HAP-1 (cell line): ENCODE measurements around the gene CEBPA.

ENCODE experiments used
- DNase-seq, 2 experiments: peaks; one replicate each; pipeline ENCODE4 v3.0.0-alpha.2; 2016 to 2020; ENCODE audit warnings: low spot score in 2 of 2
- H3K27me3 ChIP-seq: fragments of 250-450 bp; sonication (Bioruptor Pico); 2 replicates; pipeline ENCODE4 v1.5.1; 2020; ENCODE audit warnings: low read depth, mild to moderate bottlenecking, moderate library complexity
- H3K36me3 ChIP-seq: fragments of 250-450 bp; sonication (Bioruptor Pico); replicated peaks from 2 replicates; pipeline ENCODE4 v1.5.1; 2020; ENCODE audit warnings: mild to moderate bottlenecking
- H3K4me1 ChIP-seq: fragments of 250-450 bp; sonication (Bioruptor Pico); 2 replicates; pipeline ENCODE4 v1.5.1; 2020; ENCODE audit warnings: mild to moderate bottlenecking
- H3K4me3 ChIP-seq: fragments of 250-450 bp; sonication (Bioruptor Pico); 2 replicates; pipeline ENCODE4 v1.5.1; 2020; ENCODE audit warnings: mild to moderate bottlenecking, moderate library complexity
- H3K9me3 ChIP-seq: fragments of 250-450 bp; sonication (Bioruptor Pico); 2 replicates; pipeline ENCODE4 v1.5.1; 2020; ENCODE audit warnings: mild to moderate bottlenecking, moderate library complexity
- in situ Hi-C: fragments of 300-500 bp; cut with MboI; formaldehyde crosslinking; loops from 3 replicates; pipeline ENCODE4 v1.14.3; 2020; ENCODE audit warnings: low sequenced_read_pairs, inconsistent platforms, mixed read lengths

CEBPA gene

DNA sequence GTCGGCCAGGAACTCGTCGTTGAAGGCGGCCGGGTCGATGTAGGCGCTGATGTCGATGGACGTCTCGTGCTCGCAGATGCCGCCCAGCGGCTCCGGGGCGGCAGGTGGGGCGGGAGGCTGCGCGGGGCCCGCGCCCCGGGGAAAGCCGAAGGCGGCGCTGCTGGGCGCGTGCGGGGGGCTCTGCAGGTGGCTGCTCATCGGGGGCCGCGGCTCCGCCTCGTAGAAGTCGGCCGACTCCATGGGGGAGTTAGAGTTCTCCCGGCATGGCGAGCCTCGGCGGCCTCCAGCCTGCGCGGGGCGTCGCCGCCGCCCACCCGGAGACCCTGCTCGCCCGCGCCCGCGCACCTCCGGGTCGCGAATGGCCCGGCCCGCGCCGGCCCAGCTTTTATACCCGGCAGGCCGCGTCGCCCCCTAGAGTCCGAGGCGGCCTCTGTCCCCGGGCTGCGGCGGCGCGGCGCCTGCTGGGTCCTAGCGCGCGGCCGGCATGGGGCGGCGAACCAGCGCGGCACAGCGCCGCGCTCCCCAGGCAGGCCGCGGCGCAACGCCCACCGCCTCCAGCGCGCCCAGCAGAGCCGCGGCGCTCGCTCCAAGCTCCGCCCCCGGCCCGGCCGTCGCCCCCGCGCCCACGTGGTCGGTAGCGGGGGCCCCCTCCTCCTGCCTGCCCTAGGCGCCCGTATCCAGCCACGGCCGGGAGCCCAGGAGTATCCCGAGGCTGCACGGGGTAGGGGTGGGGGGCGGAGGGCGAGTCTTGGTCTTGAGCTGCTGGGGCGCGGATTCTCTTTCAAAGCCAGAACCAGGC lies at the start of gene CEBPA:
CEBPA (minus strand) TSS at position 360 of the 799 bp plus-strand sequence; CDS start at position 240, 120 bp downstream.
- DNase-seq, result peak; percentile 81 to 90

DNA sequence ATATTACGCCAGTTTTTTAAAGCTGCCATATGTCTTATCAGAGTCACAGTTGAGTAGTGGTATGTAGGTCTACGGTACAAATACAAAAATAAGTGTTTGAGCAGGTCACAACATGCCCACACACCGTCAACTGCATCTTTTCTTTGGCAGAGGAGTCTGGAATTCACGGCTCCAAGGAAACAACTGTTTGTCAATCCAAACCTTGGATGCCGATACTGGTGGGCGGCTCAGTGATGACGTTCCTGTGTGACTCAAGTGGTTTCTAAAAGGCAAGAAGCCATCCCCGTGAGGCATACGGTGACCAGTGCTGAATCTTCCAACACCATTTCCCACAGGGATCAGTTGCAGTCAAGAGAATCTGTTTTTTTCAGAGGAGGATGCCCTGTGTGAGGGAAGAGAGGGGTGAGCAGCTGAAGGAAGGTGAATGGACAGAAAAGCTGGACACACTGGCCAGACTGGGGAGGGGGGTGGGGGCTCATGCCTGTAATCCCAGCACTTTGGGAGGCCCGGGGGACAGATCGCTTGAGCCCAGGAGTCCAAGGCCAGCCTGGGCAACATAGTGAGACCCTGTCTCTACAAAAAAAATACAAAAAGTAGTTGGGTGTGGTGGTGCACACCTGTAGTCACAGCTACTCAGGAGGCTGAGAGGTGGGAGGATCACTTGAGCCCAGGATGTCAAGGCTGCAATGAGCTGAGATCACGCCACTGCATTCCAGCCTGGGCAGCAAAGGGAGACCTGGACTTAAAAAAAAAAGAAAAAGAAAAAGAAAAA lies 48.4 kb upstream of the CEBPA start:
- Histone ChIP-seq H3K36me3 (no peaks in the 10 kb centered on the region), H3K9me3 (no peaks in the 10 kb centered on the region; the same call in 1 of the 2 replicates), H3K4me1 (peaks cover 8% of the 10 kb centered on the region), H3K27me3 (0 out of 2 replicates have a peak, but pooled peaks cover 3% of the 10 kb centered on the region), H3K4me3 (no peak overlapping the region)
- no peak for DNase-seq
- in situ Hi-C loops, result no loop called here

More for the DNA sequence above, at the start of gene CEBPA:
- Histone ChIP-seq H3K27me3 (no peaks in the 10 kb centered on the region), H3K36me3 (no peaks in the 10 kb centered on the region), H3K4me1 (peaks cover 8% of the 10 kb centered on the region), H3K9me3 (no peaks in the 10 kb centered on the region), H3K4me3 (peak within 1 kb of the TSS; percentile 62)
- in situ Hi-C loops, result no loop called here

DNA sequence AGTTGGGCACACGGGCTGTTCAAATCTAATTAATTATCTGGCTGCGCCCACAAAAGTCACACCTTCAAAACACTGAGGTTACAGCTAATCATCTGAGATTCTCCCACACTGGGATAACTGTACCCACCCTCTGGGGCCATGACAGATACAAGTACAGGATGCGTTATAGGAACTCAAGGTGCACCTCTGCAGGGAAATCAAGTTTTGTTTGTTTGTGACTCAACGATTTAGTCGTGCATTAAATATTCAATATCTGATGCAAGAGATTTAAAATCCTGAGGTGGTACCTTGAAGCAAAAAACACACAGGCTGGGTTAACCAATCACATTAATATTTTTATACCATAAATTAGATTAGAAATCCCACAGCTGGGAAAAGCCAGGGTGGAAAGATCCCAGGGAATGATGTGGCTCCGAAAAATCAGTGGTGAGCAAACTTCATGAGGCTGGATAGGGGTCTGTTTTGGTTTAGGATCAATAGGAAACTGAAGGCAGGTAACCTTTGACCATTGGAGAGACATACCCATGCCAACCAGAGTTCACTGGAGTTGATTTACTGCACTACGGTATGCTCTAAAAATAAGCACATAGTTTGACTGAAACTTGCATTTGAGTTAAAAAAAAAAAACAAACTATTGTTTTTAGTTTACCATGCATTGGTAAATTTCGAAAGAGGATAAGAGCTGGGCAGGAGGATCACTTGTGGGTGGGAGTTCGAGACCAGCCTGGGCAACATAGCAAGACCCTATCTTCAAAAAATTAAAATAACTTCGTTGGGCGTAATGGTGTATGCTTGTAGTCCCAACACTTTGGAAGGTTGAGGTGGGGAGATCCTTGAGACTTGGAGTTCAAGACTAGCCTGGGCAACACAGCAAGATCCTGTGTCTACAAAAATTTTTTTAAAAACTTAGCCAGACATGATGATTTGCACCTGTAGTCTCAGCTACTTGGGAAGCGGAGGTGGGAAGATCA lies 47.3 kb upstream of the CEBPA start:
- DNase-seq, result no peak
- no peaks in the 10 kb centered on the region for H3K9me3 ChIP-seq
- H3K4me1 ChIP-seq, result peaks cover 8% of the 10 kb centered on the region
- H3K4me3 ChIP-seq, result no peak overlapping the region
- in situ Hi-C loops, result no loop called here
- peaks cover 3% of the 10 kb centered on the region; the same call in 1 of the 2 replicates for H3K27me3 ChIP-seq
- H3K36me3 ChIP-seq, result no peaks in the 10 kb centered on the region

DNA sequence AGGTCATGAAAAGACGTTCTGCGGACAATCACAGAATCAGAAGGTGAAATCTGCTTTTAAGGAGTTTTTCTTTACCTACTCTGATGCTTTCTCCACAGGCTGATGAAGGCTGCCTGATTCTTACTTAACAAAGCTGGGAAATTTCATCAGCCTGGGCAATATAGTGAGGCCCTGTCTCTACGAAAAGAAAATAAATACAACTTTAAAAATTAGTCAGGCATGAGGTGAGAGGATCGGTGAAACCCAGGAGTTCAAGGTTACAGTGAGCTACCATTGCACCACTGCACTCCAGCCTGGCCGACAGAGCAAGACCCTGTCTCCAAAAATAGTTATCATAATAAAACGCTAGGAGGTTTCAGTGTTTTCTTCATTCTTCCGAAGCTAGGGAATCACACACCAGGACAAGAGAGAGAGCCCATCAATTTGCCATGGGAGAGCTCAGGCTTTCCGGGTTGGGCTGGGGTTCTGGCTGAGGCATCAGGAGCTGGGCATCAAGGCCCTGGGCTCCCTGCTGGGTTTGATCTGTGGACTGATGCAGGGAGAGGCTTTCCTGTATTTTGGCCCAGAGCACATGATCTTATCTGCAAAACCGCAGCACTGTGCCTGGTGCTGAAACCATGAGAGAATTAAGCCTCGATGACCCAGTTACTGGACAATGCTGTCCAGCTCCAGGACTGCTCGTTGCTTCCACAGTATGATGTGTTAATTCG lies 46.1 kb upstream of the CEBPA start:
- in situ Hi-C loops, result no loop called here
- H3K36me3 ChIP-seq, result no peaks in the 10 kb centered on the region
- peaks cover 5% of the 10 kb centered on the region; the same call in 1 of the 2 replicates for H3K27me3 ChIP-seq
- H3K4me3 ChIP-seq, result no peak overlapping the region
- H3K9me3 ChIP-seq, result no peaks in the 10 kb centered on the region
- peaks cover 4% of the 10 kb centered on the region for H3K4me1 ChIP-seq
- DNase-seq, result no peak

DNA sequence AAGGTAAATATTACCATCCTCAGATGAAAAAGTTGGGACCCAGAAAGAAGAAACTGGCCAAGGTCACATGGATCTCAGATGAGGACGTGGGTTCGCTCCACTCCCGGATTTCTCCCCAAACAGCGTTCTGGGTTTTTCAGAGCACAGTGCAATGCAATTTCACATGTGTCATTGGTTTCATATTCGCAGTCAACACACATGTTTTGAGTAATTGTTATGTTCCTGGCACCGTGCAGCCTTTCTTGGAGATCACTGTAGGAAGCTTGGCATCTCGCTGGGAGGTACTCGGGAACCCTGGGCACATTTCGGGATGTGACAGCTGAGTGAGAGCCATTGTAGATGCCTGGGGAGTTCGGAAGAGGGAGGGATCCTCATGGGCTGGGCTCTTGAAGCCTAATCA lies 45.0 kb upstream of the CEBPA start:
- Histone ChIP-seq H3K9me3 (0 out of 2 replicates have a peak, but pooled peaks cover 4% of the 10 kb centered on the region), H3K27me3 (peaks cover 5% of the 10 kb centered on the region; the same call in 1 of the 2 replicates), H3K4me3 (no peak overlapping the region), H3K4me1 (no peaks in the 10 kb centered on the region), H3K36me3 (no peaks in the 10 kb centered on the region)
- no peak for DNase-seq
- in situ Hi-C loops, result no loop called here

DNA sequence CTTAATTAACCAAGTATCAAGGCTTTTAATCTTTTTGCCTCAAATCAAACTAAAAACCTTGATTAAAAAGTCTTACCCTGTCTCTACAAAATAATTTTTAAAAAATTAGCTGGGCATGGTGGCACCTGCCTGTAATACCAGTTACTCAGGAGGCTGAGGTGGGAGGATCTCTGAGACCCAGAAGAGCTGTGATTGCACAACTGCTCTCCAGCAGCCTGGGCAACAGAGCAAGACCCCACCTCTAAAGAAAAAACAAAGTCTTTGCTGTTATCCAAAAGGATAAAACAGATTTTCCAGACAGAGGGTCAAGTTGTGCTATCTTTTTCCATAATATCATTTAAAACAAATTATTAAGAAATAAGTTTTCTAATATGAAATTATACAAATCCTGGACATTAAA lies 44.3 kb upstream of the CEBPA start:
- in situ Hi-C loops, result no loop called here
- Histone ChIP-seq H3K36me3 (no peaks in the 10 kb centered on the region), H3K27me3 (peaks cover 5% of the 10 kb centered on the region; the same call in 1 of the 2 replicates)

DNA sequence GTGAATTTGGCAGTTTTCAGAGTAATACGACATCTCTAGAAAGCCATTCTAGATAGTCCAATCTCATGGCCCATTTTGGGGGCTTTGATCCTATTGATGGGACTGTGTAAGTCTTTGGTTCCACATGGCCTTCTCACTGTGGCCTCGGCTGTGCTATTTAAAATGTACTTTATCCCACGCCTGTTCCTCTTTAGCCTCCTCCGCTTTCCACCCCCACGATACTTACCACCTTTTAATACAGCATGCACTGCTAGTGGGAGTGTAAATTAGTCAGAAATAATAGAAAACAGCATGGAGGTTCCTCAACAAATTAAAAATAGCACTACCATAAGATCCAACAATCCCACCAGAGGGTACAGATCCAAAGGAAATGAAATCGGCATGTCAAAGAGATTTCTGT lies 42.8 kb upstream of the CEBPA start:
- no peaks in the 10 kb centered on the region for H3K36me3 ChIP-seq
- 0 out of 2 replicates have a peak, but pooled peaks cover 4% of the 10 kb centered on the region for H3K9me3 ChIP-seq
- H3K4me3 ChIP-seq, result no peak overlapping the region
- in situ Hi-C loops, result no loop called here
- DNase-seq, result no peak
- no peaks in the 10 kb centered on the region for H3K4me1 ChIP-seq
- peaks cover 10% of the 10 kb centered on the region for H3K27me3 ChIP-seq

More for the DNA sequence above, 44.3 kb upstream of the CEBPA start:
- DNase-seq, result no peak
- H3K4me3 ChIP-seq, result no peak overlapping the region
- H3K9me3 ChIP-seq, result 0 out of 2 replicates have a peak, but pooled peaks cover 4% of the 10 kb centered on the region
- no peaks in the 10 kb centered on the region for H3K4me1 ChIP-seq

DNA sequence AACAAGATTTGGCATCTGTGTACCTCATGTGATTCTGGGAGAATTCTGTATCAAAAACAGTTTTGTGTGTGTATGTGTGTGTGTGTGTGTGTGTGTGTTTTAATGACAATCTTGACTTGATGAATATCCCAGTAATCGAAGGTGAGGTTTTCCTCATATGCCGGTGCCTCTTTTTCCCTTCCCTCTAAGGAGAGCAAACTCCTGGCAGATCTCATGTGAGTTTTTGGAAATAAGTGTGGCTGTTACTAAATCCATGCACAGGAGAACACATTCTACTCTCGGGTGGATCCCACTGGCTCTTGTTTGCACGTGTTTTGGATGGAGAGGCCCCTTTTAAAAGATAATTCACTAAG lies 42.2 kb upstream of the CEBPA start:
- DNase-seq, result no peak
- Histone ChIP-seq H3K4me1 (no peaks in the 10 kb centered on the region), H3K36me3 (no peaks in the 10 kb centered on the region), H3K9me3 (0 out of 2 replicates have a peak, but pooled peaks cover 4% of the 10 kb centered on the region), H3K4me3 (no peak overlapping the region), H3K27me3 (peaks cover 12% of the 10 kb centered on the region)
- in situ Hi-C loops, result no loop called here

DNA sequence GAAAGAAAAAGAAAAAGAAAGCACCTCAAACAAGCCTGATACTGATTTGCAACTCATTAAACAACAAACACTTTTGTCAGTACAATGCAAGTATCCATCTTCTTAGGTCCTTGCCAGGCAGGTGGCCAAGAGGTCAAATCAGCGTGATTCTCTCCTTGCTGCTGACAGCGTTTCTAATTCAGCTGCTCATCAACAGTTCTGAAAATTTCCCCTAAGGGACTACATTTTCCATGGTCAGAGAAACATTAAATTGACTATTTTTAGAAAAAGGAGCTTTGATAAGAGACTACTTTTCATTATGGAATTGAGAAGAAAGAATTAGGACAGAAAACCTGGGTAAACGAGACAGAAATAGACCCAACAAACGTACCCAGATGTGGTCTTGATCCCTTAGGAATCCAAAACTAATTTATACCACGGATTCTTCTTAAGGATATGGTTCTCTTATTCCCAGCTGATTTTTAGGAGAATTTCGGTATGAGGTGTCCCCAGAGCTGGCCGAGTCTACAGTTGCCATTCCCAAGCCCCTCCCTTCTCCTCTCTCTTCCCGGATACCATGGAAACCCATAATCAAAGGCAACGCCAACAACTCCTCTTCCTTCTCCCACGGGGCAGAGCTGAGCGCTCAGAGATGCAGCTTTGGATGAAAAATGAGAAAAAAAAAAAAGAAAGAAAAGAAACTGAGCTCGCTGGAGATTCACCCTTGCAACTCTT lies 41.7 kb upstream of the CEBPA start:
- Histone ChIP-seq H3K27me3 (peaks cover 18% of the 10 kb centered on the region), H3K4me1 (no peaks in the 10 kb centered on the region), H3K4me3 (no peak overlapping the region), H3K9me3 (0 out of 2 replicates have a peak, but pooled peaks cover 4% of the 10 kb centered on the region), H3K36me3 (no peaks in the 10 kb centered on the region)
- in situ Hi-C loops, result no loop called here
- DNase-seq, result no peak

DNA sequence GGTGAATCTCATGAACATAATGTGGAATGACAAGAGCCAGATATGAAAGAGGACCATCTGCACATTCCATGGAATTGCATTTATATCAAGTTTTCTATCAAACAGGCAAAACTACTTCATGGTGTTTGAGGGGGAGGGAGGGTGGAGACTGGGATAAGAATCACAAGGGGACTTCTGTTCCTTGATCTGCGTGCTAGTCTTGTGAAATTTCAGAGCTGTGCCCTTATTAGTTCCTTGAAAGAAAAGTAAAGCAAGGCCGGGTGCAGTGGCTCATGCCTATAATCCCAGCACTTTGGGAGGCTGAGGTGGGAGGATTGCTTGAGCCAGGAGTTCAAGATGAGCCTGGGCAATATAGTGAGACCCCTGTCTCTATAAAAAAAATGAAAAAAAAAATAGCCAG lies 41.0 kb upstream of the CEBPA start:
- Histone ChIP-seq H3K27me3 (peaks cover 19% of the 10 kb centered on the region), H3K4me3 (no peak overlapping the region), H3K4me1 (no peaks in the 10 kb centered on the region), H3K9me3 (0 out of 2 replicates have a peak, but pooled peaks cover 4% of the 10 kb centered on the region), H3K36me3 (no peaks in the 10 kb centered on the region)
- DNase-seq, result no peak
- in situ Hi-C loops, result no loop called here

DNA sequence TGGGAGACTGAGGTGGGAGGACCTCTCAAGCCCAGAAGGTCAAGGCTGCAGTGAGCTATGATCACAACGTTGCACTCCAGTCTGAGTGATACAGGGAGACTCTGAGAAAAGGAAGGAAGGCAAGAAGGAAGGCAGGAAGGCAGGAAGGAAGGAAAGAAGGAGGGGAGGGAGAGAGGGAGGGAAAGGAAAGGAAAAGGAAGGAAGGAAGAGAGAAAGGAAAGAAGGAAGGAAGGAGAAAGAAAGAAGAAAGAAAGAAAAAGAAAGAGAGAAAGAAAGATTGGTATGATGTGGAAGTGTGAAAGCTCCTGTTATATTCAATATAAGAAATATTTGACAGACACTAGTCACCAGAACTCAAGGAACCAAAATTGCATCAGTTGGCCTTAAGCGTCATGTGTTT lies 38.7 kb upstream of the CEBPA start:
- in situ Hi-C loops, result no loop called here
- Histone ChIP-seq H3K9me3 (0 out of 2 replicates have a peak, but pooled peaks cover 4% of the 10 kb centered on the region), H3K27me3 (peaks cover 16% of the 10 kb centered on the region), H3K36me3 (no peaks in the 10 kb centered on the region), H3K4me3 (no peak overlapping the region), H3K4me1 (no peaks in the 10 kb centered on the region)
- no peak for DNase-seq
